COR-L47 (cell line): ENCODE data around the gene TSSC4.

Experiments used
- DNase-seq: peaks from one replicate; lab custom pipeline; 2025; lab: John Stamatoyannopoulos, UW

TSSC4 gene

GRCh38 chr11:2417856-2418692 is 17.5 kb downstream of the TSSC4 start:
- no peak for DNase-seq

DNA sequence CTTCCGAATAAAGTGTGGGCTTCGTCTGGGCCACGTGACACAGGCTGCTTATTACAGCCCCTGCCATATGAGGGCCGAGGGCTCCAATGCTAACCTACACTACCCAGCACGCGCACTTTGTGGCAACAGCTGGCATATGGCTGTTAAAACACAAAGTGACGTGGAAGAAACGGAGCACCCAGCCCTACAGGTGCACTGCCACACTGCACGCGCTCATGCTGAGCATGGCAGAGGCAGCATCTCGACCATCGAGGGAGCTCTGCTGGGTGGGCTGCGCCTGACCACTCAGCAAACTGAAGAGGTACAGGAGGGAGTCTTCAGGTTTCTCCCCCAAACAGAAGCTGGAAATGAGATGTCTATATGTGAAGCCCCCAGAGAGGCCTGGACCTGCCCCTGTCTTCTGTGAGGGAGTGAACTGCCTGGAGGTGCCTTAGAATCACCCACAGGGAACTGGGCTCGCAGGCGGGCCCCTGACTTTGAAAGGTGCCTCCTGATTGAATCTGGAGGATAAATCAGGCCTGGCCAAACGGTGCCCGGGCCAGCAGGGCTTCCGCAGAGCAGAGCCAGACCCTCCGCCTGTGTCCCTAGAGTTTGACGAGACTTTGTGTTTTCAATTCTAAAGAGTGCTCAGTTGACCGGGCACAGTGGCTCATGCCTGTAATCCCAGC is 18.3 kb downstream of the TSSC4 start:
- DNase-seq: no peak

GRCh38 chr11:2419638-2420501 is 19.3 kb downstream of the TSSC4 start:
- DNase-seq: peak; percentile 66

GRCh38 chr11:2420502-2421225 is 20.1 kb downstream of the TSSC4 start:
- DNase-seq: peak; percentile 66

GRCh38 chr11:2421226-2421994 is 20.9 kb downstream of the TSSC4 start:
- no peak for DNase-seq

- DNase-seq: no peak
These were observed 21.4 kb downstream of the TSSC4 start for GRCh38 chr11:2421996-2422395.

DNA sequence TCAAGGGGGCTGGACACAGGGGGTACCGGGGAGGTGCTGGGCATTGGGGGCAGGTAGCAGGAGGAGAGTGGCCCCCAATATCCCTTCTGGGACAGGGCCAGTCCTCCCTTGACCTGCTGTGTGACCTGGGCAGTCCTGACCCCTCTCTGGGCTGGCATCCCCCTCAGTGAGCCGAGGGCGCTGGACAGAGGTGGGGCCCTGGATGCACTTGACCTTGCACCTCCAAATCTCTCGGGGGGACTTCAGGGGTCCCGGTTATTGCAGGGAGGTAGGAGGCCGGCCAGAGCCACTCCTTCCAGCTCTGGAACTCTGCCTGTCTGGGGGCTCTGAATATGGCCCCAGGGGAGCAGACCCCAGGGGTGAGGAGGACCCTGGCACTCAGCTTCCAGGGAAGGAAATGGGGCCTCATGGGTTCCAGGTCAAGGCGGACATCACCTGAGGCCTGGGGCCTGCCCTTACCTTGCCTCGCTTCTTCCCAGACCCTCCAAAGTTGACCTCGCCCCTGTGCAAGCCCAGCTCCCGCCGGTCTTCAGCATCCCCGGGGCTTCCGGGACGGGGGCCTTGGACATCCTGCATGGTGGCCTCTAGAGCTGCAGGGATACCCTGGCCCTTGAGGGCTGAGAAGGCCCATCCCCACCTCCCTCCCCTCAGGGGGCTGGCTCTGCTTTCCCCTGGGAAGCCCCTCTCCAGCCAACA is 22.1 kb downstream of the TSSC4 start:
- DNase-seq: no peak

DNA sequence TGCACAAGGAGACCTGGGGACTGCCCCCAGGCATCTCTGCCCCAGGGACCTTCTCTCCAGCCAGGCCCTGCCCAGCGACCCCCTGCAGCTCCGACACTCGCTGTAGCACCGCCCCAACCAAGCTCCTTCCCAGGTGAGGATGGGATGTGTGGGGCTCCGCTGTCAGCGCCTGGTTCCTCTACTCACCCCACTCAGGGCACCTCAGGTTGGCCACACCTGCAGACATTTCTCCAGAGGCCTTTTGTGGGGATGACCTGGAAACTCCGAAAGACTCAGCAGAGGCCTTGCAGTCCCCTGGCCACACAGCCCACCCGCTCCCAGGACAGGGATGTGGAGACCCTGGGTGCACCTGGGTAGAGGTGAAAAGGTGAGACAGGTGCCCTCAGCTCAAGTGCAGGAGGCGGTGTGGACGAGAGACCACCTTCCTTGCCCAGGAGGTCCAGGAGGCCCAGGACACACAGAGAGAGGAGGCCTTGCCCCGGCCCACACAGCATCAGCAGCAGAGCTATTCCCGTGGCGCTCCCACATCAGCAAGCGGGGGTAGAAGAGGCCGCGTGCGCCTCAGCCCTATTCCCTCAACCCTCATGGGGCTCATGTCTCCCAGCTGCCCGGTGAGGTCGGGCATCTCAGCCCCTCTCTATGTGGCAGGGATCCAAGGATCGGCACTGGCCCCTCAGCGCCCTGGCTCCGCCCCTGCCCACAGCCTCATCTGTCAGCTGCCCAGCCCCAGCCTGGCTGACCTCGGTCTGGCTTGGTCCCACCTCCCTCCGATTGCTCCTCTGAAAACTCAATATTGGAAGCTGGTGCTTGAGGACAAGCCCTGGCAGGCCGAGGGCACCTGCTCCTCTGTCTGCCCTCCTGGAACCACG is 22.8 kb downstream of the TSSC4 start:
- no peak for DNase-seq

- no peak for DNase-seq
These were observed 24.4 kb downstream of the TSSC4 start for GRCh38 chr11:2424811-2425495.

DNA sequence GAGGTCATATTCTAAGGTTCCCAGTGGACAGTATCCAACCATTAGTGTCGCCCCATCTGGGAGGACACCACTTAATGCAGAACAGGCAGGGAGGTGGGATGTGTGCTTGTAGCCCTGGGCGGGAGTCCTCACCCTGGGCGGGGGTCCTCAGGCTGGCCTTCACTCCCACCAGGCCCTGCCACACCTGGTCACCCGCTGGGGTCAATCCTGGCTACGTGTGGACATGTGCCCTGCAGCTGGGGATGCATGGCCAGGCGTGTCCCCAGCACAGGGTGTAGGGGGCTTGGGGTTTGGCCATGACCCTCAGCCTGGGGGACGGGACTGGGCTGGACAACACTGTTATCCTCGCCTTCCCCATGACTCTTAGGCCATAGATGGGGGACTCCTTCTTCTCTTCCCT is 25.0 kb downstream of the TSSC4 start:
- DNase-seq: no peak

DNA sequence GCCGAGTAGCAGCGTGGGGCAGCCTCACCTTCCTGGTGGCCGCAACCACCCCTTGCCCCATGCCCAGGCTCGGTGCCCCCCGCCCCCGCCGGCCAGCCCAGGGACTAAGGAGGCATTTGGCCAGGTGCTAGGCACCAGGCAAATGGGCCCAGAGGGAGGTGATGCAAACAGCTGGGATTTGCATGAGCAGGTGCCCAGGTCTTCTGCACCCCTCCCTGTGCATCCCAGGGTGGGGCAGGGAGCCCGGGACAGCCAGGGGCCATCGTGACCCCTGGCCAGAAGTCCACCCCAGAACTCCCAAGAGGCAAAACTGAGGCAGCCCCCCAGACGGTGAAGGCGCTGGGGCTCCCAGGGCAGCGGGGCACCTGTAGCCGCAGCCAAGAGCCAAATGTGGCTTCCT is 25.7 kb downstream of the TSSC4 start:
- no peak for DNase-seq

GRCh38 chr11:2426826-2427521 is 26.4 kb downstream of the TSSC4 start:
- no peak for DNase-seq

- DNase-seq: no peak
These were observed 27.3 kb downstream of the TSSC4 start for GRCh38 chr11:2427721-2428321.

GRCh38 chr11:2428322-2428795 is 27.8 kb downstream of the TSSC4 start:
- peak; percentile 59 for DNase-seq

DNA sequence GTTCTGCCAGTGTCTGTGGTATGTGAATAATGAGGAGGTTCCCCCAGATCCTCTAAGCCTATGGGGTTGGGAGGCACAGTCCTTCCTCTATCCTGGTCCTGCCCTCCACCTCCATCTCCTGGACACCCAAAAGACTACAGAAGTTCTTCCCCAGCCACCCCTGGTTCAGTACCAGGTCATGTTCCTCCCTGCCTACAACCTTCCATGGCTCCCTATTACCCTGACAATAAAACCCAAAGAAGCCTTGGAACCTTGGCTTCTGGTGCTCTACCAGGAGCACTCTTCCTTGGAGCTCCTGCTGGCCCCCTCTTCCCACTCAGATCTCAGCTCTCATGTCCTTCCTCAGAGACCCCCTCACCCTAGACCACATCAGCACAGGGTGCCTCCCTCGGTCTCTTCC is 30.8 kb downstream of the TSSC4 start:
- DNase-seq: no peak

- no peak for DNase-seq
These were observed 31.6 kb downstream of the TSSC4 start for GRCh38 chr11:2432171-2432621.

- no peak for DNase-seq
These were observed 32.1 kb downstream of the TSSC4 start for GRCh38 chr11:2432628-2433071.
